ENCODE results near the gene NTSR2.
"Not testable (repeated sequence)": the region's sequence is repeated elsewhere in the genome, so short reads cannot be mapped to it uniquely, and the experiment has no call there.

NTSR2 gene

GRCh38 chr2:11678306-11678960 is 8.4 kb upstream of the NTSR2 start:
- DNase-seq, result peak; percentile 16

- DNase-seq, result no peak
Measured at GRCh38 chr2:11677136-11678055, 7.4 kb upstream of the NTSR2 start.

GRCh38 chr2:11676640-11677039 is 6.6 kb upstream of the NTSR2 start:
- DNase-seq, result peak; percentile 35

GRCh38 chr2:11675423-11676112 is 5.6 kb upstream of the NTSR2 start:
- DNase-seq, result no peak

GRCh38 chr2:11674983-11675382 is 5.0 kb upstream of the NTSR2 start:
- no peak for DNase-seq

GRCh38 chr2:11672407-11672806 is 2.4 kb upstream of the NTSR2 start:
- no peak for DNase-seq

GRCh38 chr2:11667866-11668637 is 1.9 kb downstream of the NTSR2 start:
- no peak for DNase-seq

GRCh38 chr2:11667194-11667593 is 2.8 kb downstream of the NTSR2 start:
- DNase-seq, result no peak

GRCh38 chr2:11665510-11666362 is 4.3 kb downstream of the NTSR2 start:
- no peak for DNase-seq

GRCh38 chr2:11665028-11665427 is 5.0 kb downstream of the NTSR2 start:
- no peak for DNase-seq

GRCh38 chr2:11663427-11663826 is 6.6 kb downstream of the NTSR2 start:
- no peak for DNase-seq

GRCh38 chr2:11662882-11663281 is 7.1 kb downstream of the NTSR2 start:
- no peak for DNase-seq

- DNase-seq, result no peak
Measured at GRCh38 chr2:11661891-11662435, 8.0 kb downstream of the NTSR2 start.

- not testable (repeated sequence) for DNase-seq
Measured at GRCh38 chr2:11660396-11660795, 9.6 kb downstream of the NTSR2 start.

- DNase-seq, result no peak
Measured at GRCh38 chr2:11659851-11660250, 10.1 kb downstream of the NTSR2 start.

- DNase-seq, result no peak
Measured at GRCh38 chr2:11659115-11659475, 10.9 kb downstream of the NTSR2 start.

GRCh38 chr2:11658208-11659114 is 11.5 kb downstream of the NTSR2 start:
- DNase-seq, result no peak

GRCh38 chr2:11657646-11658045 is 12.3 kb downstream of the NTSR2 start:
- no peak for DNase-seq

- no peak for DNase-seq
Measured at GRCh38 chr2:11657195-11657594, 12.8 kb downstream of the NTSR2 start.

GRCh38 chr2:11656671-11657101 is 13.3 kb downstream of the NTSR2 start:
- DNase-seq, result no peak
